Hematopoietic multipotent progenitor cell treated with erythropoietin and hydrocortisone succinate and interleukin-3 and kit ligand, for 15 days (in vitro differentiated cells): ENCODE results near the gene PWWP2B.

Experiments used
- DNase-seq: peaks from one replicate; pipeline ENCODE4 v3.0.0-alpha.2; 2015; ENCODE audit warnings: low spot score

The PWWP2B gene

DNA sequence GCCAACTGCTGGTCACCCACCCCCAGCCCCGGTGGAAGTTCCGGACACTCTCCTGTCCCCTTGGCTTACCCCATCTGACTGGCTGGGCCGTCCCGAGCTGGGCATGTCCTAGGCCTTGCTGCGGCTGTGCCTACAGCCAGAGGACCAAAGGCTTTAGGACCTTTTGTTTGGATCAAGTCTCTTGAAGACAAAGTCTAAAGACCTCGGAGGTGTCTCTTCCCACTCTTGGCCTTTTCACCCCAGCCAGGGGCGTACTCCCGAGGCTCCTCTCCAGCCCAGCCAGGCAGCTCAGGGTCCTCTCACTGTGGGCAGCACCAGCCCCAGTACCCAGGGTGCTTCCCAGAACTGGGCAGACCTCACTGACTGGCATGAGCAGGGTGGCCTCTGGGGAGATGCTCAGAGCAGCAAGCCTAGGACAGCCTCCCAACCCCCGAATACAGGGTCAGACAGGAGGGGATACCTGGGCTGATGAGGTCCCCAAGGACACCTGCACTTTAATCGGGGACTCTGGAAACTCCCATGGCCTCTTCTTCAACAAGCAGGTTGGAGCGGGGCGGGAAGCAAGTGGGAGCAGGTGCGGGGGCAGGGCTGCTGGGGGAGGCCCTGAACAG lies 2.7 kb upstream of the PWWP2B start:
- DNase-seq, result no peak

DNA sequence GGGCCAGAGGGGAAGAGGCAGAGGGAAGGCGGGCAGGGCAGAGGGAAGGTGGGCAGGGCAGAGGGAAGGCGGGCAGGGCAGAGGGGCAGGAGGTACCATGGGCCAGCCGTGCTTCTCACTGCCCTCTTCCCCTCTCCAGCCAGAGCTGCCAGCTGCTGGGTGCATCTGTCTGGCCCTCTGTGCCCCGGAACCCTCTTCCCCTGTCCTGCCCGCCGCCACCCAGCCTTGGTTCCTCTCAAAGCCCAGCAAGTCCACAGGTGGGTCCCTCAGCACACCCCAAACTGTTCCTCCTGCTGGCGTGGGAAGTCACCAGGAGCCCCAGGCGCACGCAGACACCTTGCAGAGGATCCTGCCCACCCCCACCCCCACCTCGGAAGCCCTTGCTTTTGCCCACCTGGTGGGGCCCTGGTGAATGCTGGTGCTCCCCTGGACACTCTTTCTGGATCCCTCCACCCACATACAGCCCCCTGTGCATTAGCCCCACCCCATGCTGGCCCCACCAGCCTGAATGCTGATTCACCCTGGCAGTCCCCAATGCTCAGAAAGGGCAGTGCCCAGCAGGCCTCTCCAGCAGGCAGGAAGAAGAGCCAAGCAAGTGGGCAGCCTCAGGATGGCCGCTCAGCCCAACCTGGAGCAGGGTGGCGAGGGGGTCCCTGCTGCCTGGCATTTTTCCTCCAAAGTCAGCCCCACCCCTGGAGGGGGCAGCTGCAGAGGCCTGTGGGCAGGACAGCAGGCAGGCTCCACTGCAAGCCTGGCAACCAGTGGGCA lies 1.9 kb upstream of the PWWP2B start:
- no peak for DNase-seq

DNA sequence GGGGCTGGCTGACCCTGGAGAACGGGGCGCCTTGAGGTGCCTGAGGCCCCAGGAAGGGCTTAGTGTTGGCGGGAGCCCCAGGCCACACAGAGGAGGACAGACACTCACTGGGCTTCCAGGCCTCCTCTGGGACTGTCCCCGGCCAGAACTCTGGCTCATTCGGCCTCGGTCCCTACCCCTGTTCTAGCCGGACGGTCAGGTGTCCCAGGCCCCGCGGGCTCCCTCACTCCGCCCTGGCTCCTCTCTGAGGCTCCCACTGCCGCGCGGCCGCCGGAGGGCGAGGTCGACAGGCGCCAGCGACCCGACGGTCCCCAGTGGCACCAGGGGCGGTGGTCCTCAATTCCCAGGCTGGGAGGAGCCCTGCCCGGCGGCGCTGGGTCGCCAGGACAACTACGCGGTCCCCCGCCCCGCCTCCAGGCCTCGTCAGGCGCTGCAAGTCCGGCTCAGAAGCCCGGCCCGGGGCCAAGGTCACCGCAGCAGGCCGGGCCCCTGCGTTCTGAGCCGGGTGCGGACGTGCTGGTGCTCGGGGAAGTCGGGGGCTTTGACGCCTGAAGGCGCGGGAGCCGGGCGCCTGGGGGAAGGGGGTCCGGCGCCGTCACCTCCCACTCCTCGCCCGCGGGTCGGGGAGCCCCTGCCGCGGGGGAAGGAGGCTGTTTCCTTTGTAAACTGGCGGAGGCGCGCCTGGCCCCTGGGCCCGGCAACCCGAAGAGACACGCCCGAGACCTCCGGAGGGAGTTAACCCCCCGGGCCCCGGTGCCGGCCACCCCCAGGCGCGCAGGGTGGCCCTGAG lies 1.1 kb upstream of the PWWP2B start:
- DNase-seq, result no peak

DNA sequence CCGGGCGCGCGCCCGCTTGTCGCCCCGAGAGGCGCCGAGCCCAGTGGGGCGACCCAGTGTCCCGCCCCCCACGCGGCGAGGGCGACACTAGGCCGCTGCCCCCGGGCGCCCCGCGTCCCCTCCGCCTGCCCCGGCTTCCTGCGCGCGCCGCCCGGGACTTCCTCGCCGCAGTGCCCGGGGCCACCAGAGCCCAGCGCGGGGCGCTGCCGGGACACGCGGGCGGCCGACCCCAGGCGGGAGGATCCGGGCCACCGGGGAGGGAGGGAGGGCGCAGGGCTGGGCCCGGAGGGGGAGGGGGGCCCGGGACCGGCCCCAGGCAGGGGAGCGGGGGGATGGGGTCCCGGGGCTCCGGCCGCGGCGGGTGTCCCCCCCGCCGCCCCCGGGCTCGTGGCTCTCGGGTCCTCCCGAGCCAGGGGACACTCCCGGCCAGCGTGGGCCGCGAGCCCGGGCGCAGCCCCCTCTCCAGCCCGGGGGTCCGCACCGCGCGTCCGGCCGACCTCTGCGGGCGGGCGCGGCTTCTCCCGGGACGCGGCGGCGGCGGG lies 435 bp upstream of the PWWP2B start:
- no peak for DNase-seq

DNA sequence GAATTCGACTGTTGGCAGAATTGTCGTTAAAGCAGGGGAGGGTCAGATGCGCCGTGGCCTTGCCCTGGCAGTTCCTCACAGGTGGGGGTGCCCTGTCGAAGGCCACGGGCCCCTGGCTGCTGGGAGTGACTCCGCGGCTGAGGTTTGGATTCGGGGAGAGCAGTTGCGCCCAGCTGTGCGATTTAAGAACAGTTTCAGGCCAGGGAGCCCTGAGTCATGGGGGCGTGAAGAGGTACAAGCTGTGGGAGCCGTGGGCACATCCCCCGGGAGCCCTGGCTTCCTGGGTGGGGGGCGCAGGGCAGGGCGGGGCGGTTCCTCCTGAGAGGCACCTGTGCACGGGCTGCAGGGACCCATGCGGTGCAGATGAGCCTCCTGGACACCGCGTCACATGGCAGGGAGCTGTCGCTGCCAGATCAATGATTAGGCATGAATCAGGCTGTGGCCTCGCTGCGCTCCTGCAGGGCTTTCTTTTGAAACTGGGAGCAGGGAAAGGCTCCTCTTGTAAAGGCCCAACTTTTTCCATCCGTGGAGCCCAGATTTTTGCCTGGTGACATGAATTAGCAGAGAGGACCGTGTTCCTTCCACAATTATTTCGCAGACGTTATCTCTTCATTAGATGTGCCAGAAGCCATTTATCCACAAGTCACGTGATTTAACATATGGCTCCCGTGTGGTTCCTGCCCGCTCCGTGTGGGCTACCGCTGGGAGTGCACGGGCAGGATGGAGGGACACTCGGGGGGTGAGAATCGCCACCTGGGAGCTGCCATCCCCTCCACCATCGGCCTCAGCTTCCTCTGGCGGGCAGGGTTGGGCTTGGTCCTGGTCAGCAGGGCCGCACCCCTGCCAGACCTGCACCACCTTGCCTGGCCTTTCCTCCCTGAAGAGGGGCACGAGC lies 918 bp downstream of the PWWP2B start:
- no peak for DNase-seq

DNA sequence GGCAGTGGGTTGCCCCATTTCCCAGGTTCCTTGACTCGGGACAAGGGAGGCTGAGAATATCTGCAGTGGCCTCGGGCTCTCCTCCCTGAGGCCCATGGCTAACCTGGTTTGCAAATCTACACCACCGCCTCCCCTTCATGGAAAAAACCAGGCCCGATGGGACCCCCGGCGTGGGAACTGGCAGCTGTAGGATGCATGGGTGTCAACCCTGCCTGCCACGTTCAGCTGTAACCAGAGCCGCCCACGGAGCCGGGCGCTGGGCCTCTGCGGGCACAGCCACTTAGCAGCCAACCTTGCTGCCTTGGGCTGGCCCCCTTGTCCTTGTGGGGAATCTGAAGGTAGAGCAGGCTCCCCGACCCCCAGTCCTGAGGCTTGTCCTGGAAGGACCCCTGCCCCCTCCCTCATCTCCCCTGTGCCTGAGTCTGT lies 1.6 kb downstream of the PWWP2B start:
- DNase-seq, result no peak

DNA sequence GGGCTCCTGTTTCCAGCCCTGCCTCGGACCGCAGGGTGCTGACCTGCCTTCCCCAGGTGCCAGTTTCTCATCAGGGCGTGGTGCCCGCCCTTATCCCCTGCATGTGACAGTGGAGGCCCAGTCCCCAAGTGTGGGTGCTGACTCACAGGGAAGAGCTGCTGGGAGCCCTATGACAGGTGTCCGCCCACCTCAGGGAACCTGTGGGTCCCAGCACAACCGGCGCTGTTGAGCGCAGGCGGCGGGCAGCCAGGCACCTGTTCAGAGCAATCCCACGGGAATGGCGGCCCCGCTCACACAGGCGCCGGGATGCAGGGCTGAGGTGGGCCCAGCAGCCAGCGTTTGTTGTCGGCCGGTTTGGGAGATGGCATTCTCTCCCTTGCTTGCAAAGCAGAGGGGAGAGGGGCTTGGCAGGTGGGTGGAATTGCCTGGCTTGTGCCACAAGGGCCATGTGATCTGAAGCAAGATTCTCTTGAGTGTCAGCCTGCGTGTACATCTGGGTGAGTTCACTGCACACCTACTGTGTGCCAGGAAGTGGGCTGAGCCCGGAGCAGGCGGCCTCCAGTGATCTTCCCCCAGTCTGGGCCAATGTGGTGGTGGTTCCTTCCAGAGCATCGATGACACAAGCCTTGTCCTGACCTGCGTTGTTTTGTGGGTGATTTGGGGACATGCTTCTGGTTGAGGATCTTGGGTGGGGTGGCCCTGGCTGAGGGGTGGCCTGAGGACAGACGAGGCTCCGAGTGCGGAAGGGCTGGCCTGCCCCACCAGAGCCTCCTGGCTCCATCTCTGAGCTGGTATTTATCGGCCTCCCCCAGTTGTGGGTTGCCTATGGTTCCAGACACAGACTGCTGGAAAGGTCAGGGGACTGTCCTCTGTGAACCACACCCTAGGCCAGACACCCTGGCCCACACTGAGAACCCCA lies 2.4 kb downstream of the PWWP2B start:
- no peak for DNase-seq

DNA sequence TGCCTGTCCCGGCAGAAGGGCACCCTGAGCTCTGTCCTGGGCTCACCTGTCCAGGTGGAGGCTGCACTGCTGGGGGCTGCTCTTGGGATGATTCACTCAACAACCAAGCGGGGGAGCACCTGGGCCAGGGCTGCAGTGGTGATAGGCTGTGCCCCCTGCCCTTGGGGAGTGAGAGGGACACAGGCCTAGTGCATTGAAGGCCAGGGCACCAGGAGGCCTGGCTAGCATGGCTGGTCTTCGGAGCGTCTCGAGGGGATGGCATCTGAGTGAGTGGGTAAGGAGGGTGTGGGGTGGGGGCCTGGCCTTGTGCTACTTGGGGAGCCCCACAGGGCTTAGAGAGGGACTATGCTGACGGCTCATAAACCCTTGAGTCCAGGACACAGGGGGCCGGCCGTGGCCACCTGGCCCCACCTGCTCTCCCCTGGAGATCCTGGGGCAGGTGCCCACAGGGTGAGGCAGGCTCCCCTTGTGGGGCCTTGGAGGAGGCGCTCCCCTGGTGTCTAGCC lies 3.1 kb downstream of the PWWP2B start:
- no peak for DNase-seq

DNA sequence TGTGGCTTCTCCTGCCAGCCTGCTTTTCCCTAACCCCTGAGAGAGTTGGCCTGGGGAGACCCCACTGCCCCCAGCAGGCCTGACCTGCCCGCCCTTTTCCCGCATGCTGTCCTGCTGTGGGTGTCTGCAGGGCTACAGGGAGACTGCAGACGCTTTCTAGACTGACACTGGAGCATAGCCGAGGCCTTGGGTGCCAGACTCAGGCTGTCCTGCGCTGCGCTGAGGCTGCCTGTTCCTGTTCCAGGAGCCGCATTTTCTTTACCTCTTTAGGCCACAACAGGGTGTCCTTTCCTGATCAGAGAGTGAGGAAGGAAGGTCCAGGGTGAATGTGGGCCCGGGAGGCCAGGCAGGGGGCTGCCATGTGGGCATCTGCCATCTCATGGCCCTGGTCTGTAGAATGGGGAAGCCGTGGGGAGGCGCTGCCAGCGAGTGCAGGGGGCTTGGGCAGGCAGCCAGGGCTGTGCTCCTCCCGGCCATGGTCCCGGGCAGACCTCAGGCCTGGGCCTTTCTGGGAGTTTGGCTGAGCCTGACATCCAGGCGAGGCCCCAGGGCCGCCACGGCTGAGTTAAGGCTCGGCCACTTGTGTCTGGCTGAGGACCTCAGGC lies 3.6 kb downstream of the PWWP2B start:
- DNase-seq, result no peak

DNA sequence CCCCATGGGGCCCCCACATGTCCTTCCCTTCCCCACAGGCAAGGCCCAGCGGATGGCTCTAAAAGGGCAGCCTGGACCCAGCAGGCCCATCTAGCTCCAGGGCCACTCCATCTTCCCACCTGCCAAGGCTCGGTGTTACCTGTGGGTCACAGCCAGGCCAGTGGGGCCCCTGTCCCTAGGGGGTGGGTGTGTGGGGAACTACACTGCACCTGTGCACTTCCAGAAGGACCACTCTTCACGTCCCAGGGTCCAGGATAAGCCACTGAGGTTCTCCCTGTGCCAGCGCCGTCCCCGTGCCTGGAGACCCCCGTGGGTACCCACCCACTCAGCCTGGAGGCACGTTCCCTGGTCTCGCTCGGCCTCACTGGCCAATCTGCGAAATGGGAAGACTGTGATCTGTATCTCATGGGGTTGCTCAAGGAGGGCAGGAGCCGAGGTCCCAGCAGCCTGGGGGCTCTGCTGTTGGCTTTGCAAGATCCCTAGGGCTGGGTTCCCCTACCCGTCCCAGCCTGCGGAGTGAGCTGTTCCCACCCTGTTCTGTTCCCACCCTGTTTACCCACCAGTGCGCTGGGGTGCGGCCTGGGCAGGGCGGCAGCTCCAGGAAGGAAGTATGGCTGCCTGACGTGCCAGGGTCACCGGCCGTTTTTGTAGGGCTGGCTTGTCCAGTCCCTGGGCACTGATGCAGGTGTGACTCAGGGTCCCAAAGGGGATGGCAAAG lies 4.6 kb downstream of the PWWP2B start:
- no peak for DNase-seq

DNA sequence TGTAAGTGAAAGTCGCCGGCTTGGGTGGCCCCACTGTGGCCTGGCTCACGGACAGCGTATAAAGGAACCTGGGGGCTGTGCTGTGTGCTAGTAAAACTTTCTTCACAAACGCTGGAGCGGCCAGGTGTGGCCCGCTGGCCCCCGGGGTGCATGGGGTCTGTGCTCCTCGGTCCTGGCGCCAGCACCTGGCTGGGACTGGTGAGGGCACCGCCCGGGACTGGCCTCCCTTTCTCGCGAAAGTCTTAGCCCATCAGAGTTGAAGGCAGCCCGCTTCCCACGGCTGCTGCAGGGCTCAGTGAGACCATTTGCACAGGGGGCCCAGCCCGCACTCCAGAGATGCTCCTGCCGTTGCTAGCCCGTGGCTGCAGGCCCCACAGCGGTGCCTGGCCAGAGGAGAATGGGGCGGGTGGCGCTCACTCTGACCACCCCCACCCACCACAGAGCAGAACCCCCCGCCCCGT lies 5.8 kb downstream of the PWWP2B start:
- no peak for DNase-seq

DNA sequence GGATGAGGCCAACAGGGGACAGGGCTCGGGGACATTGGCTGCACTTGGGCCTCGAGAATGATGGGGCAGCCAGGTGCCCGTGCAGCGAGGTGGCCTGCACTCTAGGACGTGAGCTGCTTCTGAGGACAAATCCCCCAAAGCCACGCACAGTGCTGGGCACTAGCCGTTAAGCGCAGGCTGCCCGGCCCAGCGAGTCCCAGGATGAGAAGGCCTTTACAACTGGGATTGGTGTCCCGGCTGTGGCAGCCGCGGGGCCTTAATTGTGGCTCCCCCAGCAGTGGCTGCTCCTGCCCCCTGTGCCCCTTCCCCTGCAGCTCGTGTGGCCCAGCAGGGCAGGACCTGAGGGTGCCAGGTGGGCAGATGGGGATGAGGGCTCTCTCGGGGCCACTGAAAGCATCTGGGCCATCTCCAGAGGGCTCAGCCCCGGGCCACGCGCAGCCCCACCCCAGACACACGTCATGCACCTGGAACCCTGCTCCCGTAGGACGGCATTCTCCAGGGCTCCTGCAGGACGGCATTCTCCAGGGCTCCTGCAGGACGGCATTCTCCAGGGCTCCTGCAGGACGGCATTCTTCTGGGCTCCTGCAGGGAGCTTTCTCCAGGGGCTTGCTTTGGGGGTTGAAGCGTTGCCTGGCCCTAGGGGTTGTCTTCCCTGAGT lies 6.6 kb downstream of the PWWP2B start:
- DNase-seq, result no peak

DNA sequence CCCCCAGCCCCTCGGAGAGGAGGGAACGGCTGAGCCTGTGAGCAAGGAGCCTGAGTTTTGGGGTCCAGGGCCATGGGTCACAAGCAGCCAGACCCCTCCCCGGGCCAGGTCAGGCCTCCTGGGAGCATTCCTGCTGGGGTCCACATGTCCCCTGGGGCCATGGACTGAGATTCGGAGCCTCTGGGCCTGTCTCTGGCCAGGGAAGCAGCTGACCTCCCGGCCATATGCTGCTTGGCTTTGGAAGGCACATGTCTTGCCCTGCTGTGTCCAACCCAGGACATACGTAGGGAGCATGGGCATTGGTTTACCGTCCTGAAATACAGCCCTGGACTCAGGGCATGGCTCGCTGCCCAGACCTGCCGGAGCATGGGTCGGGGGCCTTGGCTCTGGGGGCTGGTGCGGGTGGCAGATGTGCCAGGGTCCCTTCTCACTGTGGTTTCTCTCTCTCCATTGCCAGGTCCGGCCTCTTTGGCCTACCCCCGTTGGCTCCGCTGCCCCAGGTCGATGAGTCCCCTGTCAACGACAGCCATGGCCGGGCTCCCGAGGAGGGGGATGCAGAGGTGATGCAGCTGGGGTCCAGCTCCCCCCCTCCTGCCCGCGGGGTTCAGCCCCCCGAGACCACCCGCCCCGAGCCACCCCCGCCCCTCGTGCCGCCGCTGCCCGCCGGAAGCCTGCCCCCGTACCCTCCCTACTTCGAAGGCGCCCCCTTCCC lies 7.3 kb downstream of the PWWP2B start:
- no peak for DNase-seq

DNA sequence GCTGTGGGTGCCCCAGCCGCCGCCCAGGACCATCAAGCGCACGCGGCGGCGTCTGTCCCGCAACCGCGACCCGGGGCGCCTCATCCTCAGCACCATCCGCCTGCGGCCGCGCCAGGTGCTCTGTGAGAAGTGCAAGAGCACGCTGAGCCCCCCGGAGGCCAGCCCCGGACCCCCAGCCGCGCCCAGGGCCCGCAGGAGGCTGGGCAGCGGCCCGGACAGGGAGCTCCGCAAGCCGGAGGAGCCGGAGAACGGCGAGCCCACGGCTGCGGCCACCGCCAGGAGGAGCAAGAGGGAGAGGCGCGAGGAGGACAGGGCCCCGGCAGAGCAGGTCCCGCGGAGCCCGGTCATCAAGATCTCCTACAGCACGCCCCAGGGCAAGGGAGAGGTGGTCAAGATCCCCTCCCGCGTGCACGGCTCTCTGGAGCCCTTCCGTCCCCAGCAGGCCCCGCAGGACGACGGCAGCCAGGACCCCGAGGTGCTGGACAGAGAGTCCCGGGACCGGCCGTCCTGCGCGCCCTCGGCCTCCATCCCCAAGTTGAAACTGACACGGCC lies 8.0 kb downstream of the PWWP2B start:
- DNase-seq, result no peak

DNA sequence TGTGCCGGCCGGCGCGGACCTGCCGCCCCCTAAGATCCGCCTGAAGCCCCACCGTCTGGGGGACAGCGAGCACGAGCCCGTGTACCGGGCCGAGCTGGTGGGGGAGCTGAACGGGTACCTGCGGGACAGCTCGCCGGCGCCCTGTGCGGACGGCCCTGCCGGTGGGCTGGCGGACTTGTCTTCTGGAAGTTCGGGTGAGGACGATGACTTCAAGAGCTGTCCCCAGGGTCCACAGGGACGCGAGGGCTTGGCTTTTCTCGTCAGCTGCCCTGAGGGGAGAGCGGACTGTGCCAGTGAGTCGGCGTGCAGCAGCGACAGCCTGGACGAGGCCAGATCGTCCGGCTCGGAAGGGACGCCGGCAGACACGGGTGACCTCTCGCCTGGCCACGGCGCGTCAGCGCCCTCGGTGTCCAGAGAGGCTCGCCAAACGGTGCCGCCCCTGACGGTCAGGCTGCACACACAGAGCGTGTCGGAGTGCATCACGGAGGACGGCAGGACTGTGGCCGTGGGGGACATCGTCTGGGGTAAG lies 8.5 kb downstream of the PWWP2B start:
- DNase-seq, result no peak

DNA sequence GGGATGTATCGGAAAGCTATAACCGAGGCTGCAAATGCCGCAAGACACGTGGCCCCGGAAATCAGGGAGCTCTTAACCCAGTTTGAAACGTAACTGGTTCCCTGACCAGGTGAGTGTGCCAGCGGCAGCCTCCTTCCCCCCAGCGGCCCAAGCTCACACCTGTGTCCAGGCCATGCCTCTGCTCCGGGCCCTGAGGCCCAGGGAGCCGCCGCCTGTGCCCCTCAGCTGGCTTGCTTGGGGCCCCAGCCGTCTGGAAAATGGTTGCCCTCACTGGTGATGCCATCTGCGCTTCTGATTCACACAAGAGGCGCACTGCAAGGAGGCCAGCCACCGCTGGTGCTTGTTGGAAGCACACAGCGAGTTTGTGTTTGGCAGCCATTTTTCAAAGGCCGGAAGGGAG lies 9.2 kb downstream of the PWWP2B start:
- DNase-seq, result no peak

DNA sequence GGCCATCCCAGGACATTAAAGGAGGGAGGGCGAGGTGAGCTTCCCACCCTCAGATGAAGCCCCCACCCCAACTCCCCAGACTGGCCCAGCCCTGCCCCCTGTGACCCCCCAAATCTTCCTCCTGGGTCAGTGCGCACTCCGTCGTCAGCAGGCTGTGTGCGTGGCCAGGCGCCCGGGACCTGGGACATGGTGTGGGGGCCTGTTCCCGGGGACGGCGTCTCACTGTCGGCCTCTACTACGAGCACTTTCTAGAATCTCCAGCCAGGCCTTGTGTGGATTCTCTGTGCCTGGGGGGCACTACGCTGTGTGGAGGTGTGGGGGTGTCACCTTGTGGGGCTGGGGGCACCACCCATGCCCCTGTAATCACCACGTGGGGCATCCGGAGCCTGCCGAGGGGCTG lies 9.8 kb downstream of the PWWP2B start:
- no peak for DNase-seq
